Right lobe of liver (tissue), 4 donors: ENCODE measurements around the gene JAKMIP1.

ENCODE experiments used
- POLR2A ChIP-seq: fragments of 450-650 bp; IDR thresholded peaks from one replicate; pipeline ENCODE4 v1.6.1; 2017; ENCODE audit warnings: antibody characterized with exemption, mild to moderate bottlenecking
- TF ChIP-seq, protein P1 (sequence below), 4 donors: fragments of 200-600 bp in 3 of 4; fragments of 450-650 bp in 1 of 4; IDR thresholded peaks; one replicate each; pipeline versions ENCODE4 v1.5.1 to v1.8.0; 2016 to 2022; ENCODE audit warnings: antibody characterized with exemption in 4 of 4, mild to moderate bottlenecking in 2 of 4
- donor health status: DM: no; HTN: no; CAD: no.
- donor health status: DM: no; HTN: no; CAD: no.
- donor health status: DM: no; HTN: yes; CAD: no.

DNA sequence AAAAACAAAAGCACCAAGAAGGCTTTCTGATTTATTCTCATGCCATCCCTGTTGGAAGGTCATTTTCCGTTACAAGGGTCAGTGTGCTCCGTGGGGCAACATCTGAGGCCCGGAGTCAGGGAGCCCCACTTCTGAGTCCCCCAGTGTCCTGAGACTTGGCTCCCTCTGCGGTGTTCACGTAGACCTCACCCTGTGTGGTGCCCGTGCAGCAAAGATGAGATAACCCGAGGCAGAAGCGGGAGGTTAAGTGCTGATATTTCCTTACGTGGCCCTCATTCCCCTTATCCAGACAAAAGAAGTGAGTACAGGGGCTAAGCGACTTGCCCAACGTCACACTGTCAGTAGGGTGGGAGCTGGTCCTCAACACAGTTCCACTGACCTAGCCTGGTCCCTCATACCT lies 3.5 kb downstream of the JAKMIP1 start:
- TF ChIP-seq, protein P1, sequence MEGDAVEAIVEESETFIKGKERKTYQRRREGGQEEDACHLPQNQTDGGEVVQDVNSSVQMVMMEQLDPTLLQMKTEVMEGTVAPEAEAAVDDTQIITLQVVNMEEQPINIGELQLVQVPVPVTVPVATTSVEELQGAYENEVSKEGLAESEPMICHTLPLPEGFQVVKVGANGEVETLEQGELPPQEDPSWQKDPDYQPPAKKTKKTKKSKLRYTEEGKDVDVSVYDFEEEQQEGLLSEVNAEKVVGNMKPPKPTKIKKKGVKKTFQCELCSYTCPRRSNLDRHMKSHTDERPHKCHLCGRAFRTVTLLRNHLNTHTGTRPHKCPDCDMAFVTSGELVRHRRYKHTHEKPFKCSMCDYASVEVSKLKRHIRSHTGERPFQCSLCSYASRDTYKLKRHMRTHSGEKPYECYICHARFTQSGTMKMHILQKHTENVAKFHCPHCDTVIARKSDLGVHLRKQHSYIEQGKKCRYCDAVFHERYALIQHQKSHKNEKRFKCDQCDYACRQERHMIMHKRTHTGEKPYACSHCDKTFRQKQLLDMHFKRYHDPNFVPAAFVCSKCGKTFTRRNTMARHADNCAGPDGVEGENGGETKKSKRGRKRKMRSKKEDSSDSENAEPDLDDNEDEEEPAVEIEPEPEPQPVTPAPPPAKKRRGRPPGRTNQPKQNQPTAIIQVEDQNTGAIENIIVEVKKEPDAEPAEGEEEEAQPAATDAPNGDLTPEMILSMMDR (IDR thresholded peaks at IDR 0.05): no peak
- TF ChIP-seq POLR2A: no peak
